MCF 10A (cell line): ENCODE data around the gene GXYLT1. TPM values are rescaled to one million over a fixed set of nuclear protein-coding genes. Genes with fewer than 3 reads are reported as not detected.

Source experiments
- BruUV-seq: library from RNA; stranded (reverse); fragments of 400-500 nt; replicated peaks from 2 replicates; lab custom pipeline; 2021; lab: Mats Ljungman, UMichigan
- CTCF ChIA-PET: fragments of 300-600 bp; sonication (Branson Sonifier 250); formaldehyde crosslinking; extraction: SDS; loops from one replicate; lab custom pipeline; 2021; ENCODE audit warnings: antibody characterized with exemption, inconsistent platforms; lab: Yijun Ruan, JAX
- POLR2A ChIA-PET: fragments of 300-600, 350-650 bp; sonication (Branson Sonifier 250); formaldehyde crosslinking; extraction: SDS; loops from one replicate; lab custom pipeline; 2020; ENCODE audit warnings: antibody characterized with exemption, inconsistent platforms; lab: Yijun Ruan, JAX
- DNase-seq: peaks from one replicate; pipeline ENCODE4 v3.0.0-alpha.2; 2018; ENCODE audit not compliant: unreplicated experiment
- H3K27ac Mint-ChIP-seq: one replicate; pipeline ENCODE4 v1.8.0; 2022; ENCODE audit warnings: mild to moderate bottlenecking, low read depth, mixed read lengths; ENCODE audit not compliant: unreplicated experiment
- H3K27me3 Mint-ChIP-seq: one replicate; pipeline ENCODE4 v1.8.0; 2022; ENCODE audit warnings: mixed read lengths; ENCODE audit not compliant: insufficient read depth, unreplicated experiment
- H3K36me3 Mint-ChIP-seq: one replicate; pipeline ENCODE4 v1.8.0; 2022; ENCODE audit warnings: mild to moderate bottlenecking, moderate library complexity, mixed read lengths; ENCODE audit not compliant: insufficient read depth, unreplicated experiment
- H3K4me1 Mint-ChIP-seq: one replicate; pipeline ENCODE4 v1.8.0; 2022; ENCODE audit warnings: mixed read lengths; ENCODE audit not compliant: insufficient read depth, unreplicated experiment
- H3K4me3 Mint-ChIP-seq: one replicate; pipeline ENCODE4 v1.8.0; 2022; ENCODE audit warnings: mild to moderate bottlenecking, moderate library complexity, mixed read lengths; ENCODE audit not compliant: unreplicated experiment
- H3K9me3 Mint-ChIP-seq: one replicate; pipeline ENCODE4 v1.8.0; 2022; ENCODE audit warnings: mixed read lengths; ENCODE audit not compliant: unreplicated experiment
- CTCF ChIP-seq: fragments of 200-600 bp; IDR thresholded peaks from one replicate; pipeline ENCODE4 v1.8.0; 2022; ENCODE audit warnings: antibody characterized with exemption, mild to moderate bottlenecking; ENCODE audit not compliant: unreplicated experiment
- intact Hi-C: fragments of 100-400 bp; cut with micrococcal nuclease; formaldehyde crosslinking; loops from 2 replicates; pipeline ENCODE4 v1.14.1; 2022
- total RNA-seq: library from RNA; stranded (reverse); gene quantifications from 2 replicates; pipeline ENCODE4 v1.2.3, GENCODE V29; 2022

GXYLT1 gene
- total RNA-seq, 1 experiment from 2014 or later = 12.4 TPM

GRCh38 chr12:42161529-42161928, 16.9 kb upstream of the GXYLT1 start:
- ChIA-PET POLR2A (interaction anchor here (1.2 to 4.4 kb wide), 2 partner anchors 16 to 164 kb away, joined by 3 to 20 read pairs; partner anchors contain the start of genes GXYLT1, PPHLN1 and ZCRB1), CTCF (interaction anchor here (0.6 to 0.9 kb wide), 3 partner anchors 15 to 31 kb away, joined by 3 to 6 read pairs (median 3); no protein-coding TSS in a partner anchor)
- no peak overlapping the region for H3K27ac Mint-ChIP-seq
- peaks cover 19% of the 10 kb centered on the region for H3K36me3 Mint-ChIP-seq
- no peaks in the 10 kb centered on the region for H3K9me3 Mint-ChIP-seq
- peaks cover 12% of the 10 kb centered on the region for H3K4me1 Mint-ChIP-seq
- BruUV-seq = no TSS peak
- TF ChIP-seq CTCF = no peak
- no peak overlapping the region for H3K4me3 Mint-ChIP-seq
- no peak for DNase-seq
- no peaks in the 10 kb centered on the region for H3K27me3 Mint-ChIP-seq
- intact Hi-C loops = no loop called here

GRCh38 chr12:42156232-42156631, 11.6 kb upstream of the GXYLT1 start:
- H3K9me3 Mint-ChIP-seq = peaks cover 7% of the 10 kb centered on the region
- no peak for TF ChIP-seq CTCF
- intact Hi-C loops = no loop called here

GRCh38 chr12:42145552-42146215, 1.0 kb upstream of the GXYLT1 start:
- TF ChIP-seq CTCF = no peak
- H3K9me3 Mint-ChIP-seq = no peaks in the 10 kb centered on the region
- H3K4me3 Mint-ChIP-seq = peak overlapping the region; percentile 85
- intact Hi-C loops = no loop called here
- no peak for DNase-seq
- BruUV-seq = no TSS peak
- POLR2A ChIA-PET = interaction anchor here (0.6 to 1.9 kb wide), 17 partner anchors 10 to 203 kb away, joined by 3 to 20 read pairs (median 4); partner anchors contain the start of genes PPHLN1, YAF2 and ZCRB1
- peak overlapping the region; percentile 43 for H3K27ac Mint-ChIP-seq
- H3K27me3 Mint-ChIP-seq = no peaks in the 10 kb centered on the region
- CTCF ChIA-PET = interaction anchor here (0.7 to 1.4 kb wide), 7 partner anchors 12 to 868 kb away, joined by 3 to 9 read pairs (median 4); no protein-coding TSS in a partner anchor
- H3K36me3 Mint-ChIP-seq = peaks cover 6% of the 10 kb centered on the region
- H3K4me1 Mint-ChIP-seq = peaks cover 27% of the 10 kb centered on the region

More at GRCh38 chr12:42156232-42156631, 11.6 kb upstream of the GXYLT1 start:
- H3K36me3 Mint-ChIP-seq = peaks cover 10% of the 10 kb centered on the region
- no peaks in the 10 kb centered on the region for H3K27me3 Mint-ChIP-seq
- H3K4me1 Mint-ChIP-seq = no peaks in the 10 kb centered on the region
- no peak for DNase-seq
- H3K4me3 Mint-ChIP-seq = no peak overlapping the region
- CTCF ChIA-PET = interaction anchor here (0.6 kb wide), 1 partner anchor 14 kb away, joined by 3 read pairs; no protein-coding TSS in a partner anchor
- POLR2A ChIA-PET = interaction anchor here (0.7 to 3.6 kb wide), 2 partner anchors 11 to 197 kb away, joined by 3 to 12 read pairs; partner anchors contain the start of gene GXYLT1
- BruUV-seq = no TSS peak
- H3K27ac Mint-ChIP-seq = no peak overlapping the region

- no peaks in the 10 kb centered on the region for H3K9me3 Mint-ChIP-seq
- no peak for TF ChIP-seq CTCF
- CTCF ChIA-PET = interaction anchor here (0.7 to 1.4 kb wide), 7 partner anchors 13 to 868 kb away, joined by 3 to 9 read pairs (median 4); no protein-coding TSS in a partner anchor
- peaks cover 30% of the 10 kb centered on the region for H3K4me1 Mint-ChIP-seq
- BruUV-seq = TSS peak; percentile 27
- H3K4me3 Mint-ChIP-seq = peak overlapping the region; percentile 85
- H3K27ac Mint-ChIP-seq = peak overlapping the region; percentile 43
- intact Hi-C loops = no loop called here
- no peaks in the 10 kb centered on the region for H3K27me3 Mint-ChIP-seq
- POLR2A ChIA-PET = interaction anchor here (0.6 to 1.9 kb wide), 17 partner anchors 10 to 204 kb away, joined by 3 to 20 read pairs (median 4); partner anchors contain the start of genes PPHLN1, YAF2 and ZCRB1
- DNase-seq = no peak
- peaks cover 6% of the 10 kb centered on the region for H3K36me3 Mint-ChIP-seq
These were observed 499 bp upstream of the GXYLT1 start for GRCh38 chr12:42145197-42145549.
